Measurements from ENCODE around the gene NHLRC1. TPM values are rescaled to one million over a fixed set of nuclear protein-coding genes. Genes with fewer than 3 reads are reported as not detected.

Gene NHLRC1
- total and polyA plus RNA-seq, 2 of the 13 experiments (the other 11 are each of a cell fraction or from before 2014, with no cell fraction given): 0.04 to 0.11 TPM

DNA sequence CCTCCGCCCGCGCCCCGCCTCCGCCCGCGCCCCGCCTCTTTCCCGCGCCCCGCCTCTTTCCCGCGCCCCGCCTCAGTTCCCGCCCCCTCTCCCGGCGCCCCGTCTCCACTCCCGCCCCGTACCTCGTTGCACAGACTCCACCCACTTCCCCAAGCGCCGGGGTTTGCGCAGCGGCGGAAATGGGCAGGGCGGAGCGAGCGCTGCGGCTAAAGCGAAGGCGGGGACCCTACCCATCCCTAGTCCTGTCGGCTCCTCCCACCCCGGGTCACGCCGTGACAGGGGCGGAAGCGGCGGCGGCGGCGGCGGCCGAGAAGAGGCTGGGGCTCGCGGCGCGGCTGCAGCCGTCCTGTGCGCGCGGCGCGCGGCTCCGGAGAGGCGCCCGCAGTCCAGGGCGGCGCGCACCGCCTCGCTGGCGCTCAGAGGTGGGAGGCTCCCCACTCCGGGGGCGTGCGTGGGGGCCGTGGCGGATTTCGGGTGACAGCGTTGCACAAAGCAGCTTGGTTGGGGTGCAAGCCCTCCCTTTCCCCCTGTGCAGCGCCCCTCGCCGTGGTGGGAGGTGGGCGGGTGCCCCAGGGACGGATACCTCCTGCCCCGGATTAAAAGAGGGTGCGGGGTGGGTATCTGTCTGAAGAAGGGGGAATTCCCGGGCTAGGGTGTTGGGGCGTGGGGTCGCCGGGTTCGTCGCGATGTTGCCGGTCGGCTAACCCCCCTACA, 32.8 kb upstream of the NHLRC1 start, which contains the start of gene KDM1B (continued):
- TF ChIP-seq, protein P1, sequence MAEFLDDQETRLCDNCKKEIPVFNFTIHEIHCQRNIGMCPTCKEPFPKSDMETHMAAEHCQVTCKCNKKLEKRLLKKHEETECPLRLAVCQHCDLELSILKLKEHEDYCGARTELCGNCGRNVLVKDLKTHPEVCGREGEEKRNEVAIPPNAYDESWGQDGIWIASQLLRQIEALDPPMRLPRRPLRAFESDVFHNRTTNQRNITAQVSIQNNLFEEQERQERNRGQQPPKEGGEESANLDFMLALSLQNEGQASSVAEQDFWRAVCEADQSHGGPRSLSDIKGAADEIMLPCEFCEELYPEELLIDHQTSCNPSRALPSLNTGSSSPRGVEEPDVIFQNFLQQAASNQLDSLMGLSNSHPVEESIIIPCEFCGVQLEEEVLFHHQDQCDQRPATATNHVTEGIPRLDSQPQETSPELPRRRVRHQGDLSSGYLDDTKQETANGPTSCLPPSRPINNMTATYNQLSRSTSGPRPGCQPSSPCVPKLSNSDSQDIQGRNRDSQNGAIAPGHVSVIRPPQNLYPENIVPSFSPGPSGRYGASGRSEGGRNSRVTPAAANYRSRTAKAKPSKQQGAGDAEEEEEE (CRISPR knock-in tag; IDR thresholded peaks at IDR 0.05; ENCODE audit: borderline replicate concordance): no peak
- TF ChIP-seq GTF2F1 (IDR thresholded peaks at IDR 0.05; ENCODE audit: low read length) (no peak), ELF3 (CRISPR knock-in tag; IDR thresholded peaks at IDR 0.05) (peak; percentile 68; the same call in 1 of the 2 replicates), RAD21 (CRISPR knock-in tag; IDR thresholded peaks at IDR 0.05) (peak; percentile 17; the same call in 1 of the 2 replicates), HMGA1 (CRISPR knock-in tag; conservative IDR thresholded peaks at IDR 0.05) (no peak), ZMYM4 (CRISPR knock-in tag; IDR thresholded peaks at IDR 0.05) (peak; percentile 87), KLF6 (CRISPR knock-in tag; IDR thresholded peaks at IDR 0.05) (no peak), RXRA (CRISPR knock-in tag; IDR thresholded peaks at IDR 0.05) (no peak), PRPF4 (IDR thresholded peaks at IDR 0.05; ENCODE audit: low read depth, low read length, poor library complexity, severe bottlenecking) (no peak), ZNF562 (CRISPR knock-in tag; IDR thresholded peaks at IDR 0.05; ENCODE audit: borderline replicate concordance) (no peak), ZZZ3 (CRISPR knock-in tag; IDR thresholded peaks at IDR 0.05; ENCODE audit: borderline replicate concordance) (no peak), ZBTB20 (CRISPR knock-in tag; IDR thresholded peaks at IDR 0.05; ENCODE audit: borderline replicate concordance, low read depth) (no peak), SOX13 (IDR thresholded peaks at IDR 0.05) (no peak), SOX13 (CRISPR knock-in tag; conservative IDR thresholded peaks at IDR 0.05 in 1 of 2, IDR thresholded peaks at IDR 0.05 in 1 of 2) (peak in 1 of 2 experiments; percentile 20; a peak in 1 of 4 replicates), ZNF674 (CRISPR knock-in tag; IDR thresholded peaks at IDR 0.05; ENCODE audit: low read depth) (0 out of 2 replicates have a peak, but pooled peaks have one; percentile 82), ZNF121 (CRISPR knock-in tag; IDR thresholded peaks at IDR 0.05) (no peak), CENPX (CRISPR knock-in tag; IDR thresholded peaks at IDR 0.05) (no peak), U2AF2 (IDR thresholded peaks at IDR 0.05; ENCODE audit: low read depth, low read length) (no peak), ZNF337 (CRISPR knock-in tag; IDR thresholded peaks at IDR 0.05; ENCODE audit: borderline replicate concordance, low read depth) (no peak), GATAD2A (CRISPR knock-in tag; IDR thresholded peaks at IDR 0.05) (peak; percentile 30), HMG20B (CRISPR knock-in tag; conservative IDR thresholded peaks at IDR 0.05) (no peak), ZNF607 (CRISPR knock-in tag; IDR thresholded peaks at IDR 0.05; ENCODE audit: borderline replicate concordance) (peak; percentile 14; the same call in 1 of the 2 replicates), SKI (IDR thresholded peaks at IDR 0.05; ENCODE audit: partially characterized antibody) (peak; percentile 67)
- TF ChIP-seq, protein P2, sequence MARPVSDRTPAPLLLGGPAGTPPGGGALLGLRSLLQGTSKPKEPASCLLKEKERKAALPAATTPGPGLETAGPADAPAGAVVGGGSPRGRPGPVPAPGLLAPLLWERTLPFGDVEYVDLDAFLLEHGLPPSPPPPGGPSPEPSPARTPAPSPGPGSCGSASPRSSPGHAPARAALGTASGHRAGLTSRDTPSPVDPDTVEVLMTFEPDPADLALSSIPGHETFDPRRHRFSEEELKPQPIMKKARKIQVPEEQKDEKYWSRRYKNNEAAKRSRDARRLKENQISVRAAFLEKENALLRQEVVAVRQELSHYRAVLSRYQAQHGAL (CRISPR knock-in tag; IDR thresholded peaks at IDR 0.05; ENCODE audit: not compliant biosample characterization): peak; percentile 37
- TF ChIP-seq, protein P3, sequence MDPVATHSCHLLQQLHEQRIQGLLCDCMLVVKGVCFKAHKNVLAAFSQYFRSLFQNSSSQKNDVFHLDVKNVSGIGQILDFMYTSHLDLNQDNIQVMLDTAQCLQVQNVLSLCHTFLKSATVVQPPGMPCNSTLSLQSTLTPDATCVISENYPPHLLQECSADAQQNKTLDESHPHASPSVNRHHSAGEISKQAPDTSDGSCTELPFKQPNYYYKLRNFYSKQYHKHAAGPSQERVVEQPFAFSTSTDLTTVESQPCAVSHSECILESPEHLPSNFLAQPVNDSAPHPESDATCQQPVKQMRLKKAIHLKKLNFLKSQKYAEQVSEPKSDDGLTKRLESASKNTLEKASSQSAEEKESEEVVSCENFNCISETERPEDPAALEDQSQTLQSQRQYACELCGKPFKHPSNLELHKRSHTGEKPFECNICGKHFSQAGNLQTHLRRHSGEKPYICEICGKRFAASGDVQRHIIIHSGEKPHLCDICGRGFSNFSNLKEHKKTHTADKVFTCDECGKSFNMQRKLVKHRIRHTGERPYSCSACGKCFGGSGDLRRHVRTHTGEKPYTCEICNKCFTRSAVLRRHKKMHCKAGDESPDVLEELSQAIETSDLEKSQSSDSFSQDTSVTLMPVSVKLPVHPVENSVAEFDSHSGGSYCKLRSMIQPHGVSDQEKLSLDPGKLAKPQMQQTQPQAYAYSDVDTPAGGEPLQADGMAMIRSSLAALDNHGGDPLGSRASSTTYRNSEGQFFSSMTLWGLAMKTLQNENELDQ (CRISPR knock-in tag; IDR thresholded peaks at IDR 0.05; ENCODE audit: borderline replicate concordance): no peak
